Endothelial cell of umbilical vein (primary cell): ENCODE results near the gene USH2A. TPM values are rescaled to one million over a fixed set of nuclear protein-coding genes. Genes with fewer than 3 reads are reported as not detected.

Experiments used
- BruUV-seq: library from RNA; stranded (reverse); fragments of 400-500 nt; replicated peaks from 2 replicates; lab custom pipeline; 2021; lab: Mats Ljungman, UMichigan
- CTCF ChIA-PET: fragments of 300-600, 350-600 bp; sonication (Branson Sonifier 250); formaldehyde crosslinking; loops from one replicate; lab custom pipeline; 2021; ENCODE audit warnings: antibody characterized with exemption, inconsistent platforms; lab: Charles Lee
- POLR2A ChIA-PET: fragments of 300-600, 350-600 bp; sonication (Branson Sonifier 250); formaldehyde crosslinking; loops from one replicate; lab custom pipeline; 2021; ENCODE audit warnings: antibody characterized with exemption, inconsistent platforms; lab: Charles Lee
- DNase-seq: peaks from one replicate; pipeline ENCODE4 v3.0.0-alpha.2; 2011; ENCODE audit warnings: low read depth, low spot score
- FAIRE-seq: peaks from 2 replicates; lab custom pipeline; 2011; peaks lifted over from hg19 to GRCh38; lab: Jason Lieb, UNC
- H2AFZ ChIP-seq: 2 replicates; pipeline ENCODE4 v1.6.0; 2012; ENCODE audit warnings: low read depth, low read length, control low read depth, inconsistent platforms
- H3K27ac ChIP-seq: 2 replicates; pipeline ENCODE4 v1.5.1; 2011; ENCODE audit warnings: low read depth, mild to moderate bottlenecking, control low read depth, low read length, moderate library complexity; ENCODE audit not compliant: insufficient read depth
- H3K27me3 ChIP-seq, 2 experiments: 2 replicates each; pipeline versions ENCODE4 v1.6.0 to v1.6.1; 2011; ENCODE audit warnings: low read length in 2 of 2, mixed read lengths in 1 of 2; ENCODE audit not compliant: control insufficient read depth in 2 of 2, insufficient read depth in 2 of 2
- H3K36me3 ChIP-seq, 2 experiments: 2 replicates in 1 of 2; 3 replicates in 1 of 2; pipeline ENCODE4 v1.5.1; 2011; ENCODE audit warnings: low read length in 2 of 2, mild to moderate bottlenecking in 1 of 2, moderate library complexity in 1 of 2; ENCODE audit not compliant: control insufficient read depth in 2 of 2, insufficient read depth in 2 of 2; ENCODE audit errors: extremely low read depth in 1 of 2
- H3K4me1 ChIP-seq: 3 replicates; pipeline ENCODE4 v1.5.1; 2011; ENCODE audit warnings: mild to moderate bottlenecking, low read length; ENCODE audit not compliant: control insufficient read depth, insufficient read depth; ENCODE audit errors: extremely low read depth
- H3K4me2 ChIP-seq: 2 replicates; pipeline ENCODE4 v1.6.1; 2011; ENCODE audit warnings: low read length, control low read depth, mixed read lengths; ENCODE audit not compliant: insufficient read depth
- H3K4me3 ChIP-seq, 3 experiments: fragments of 200-600 bp in 1 of 3; sonication (generic), shearing (Covaris generic) in 1 of 3; replicated peaks in 1 of 3; 2 replicates each; pipeline ENCODE4 v1.5.1; 2011 to 2016; ENCODE audit warnings: control low read depth in 3 of 3, low read length in 3 of 3, mild to moderate bottlenecking in 2 of 3, inconsistent platforms in 1 of 3, low read depth in 1 of 3, moderate library complexity in 1 of 3; ENCODE audit not compliant: insufficient read depth in 1 of 3
- H3K79me2 ChIP-seq: 2 replicates; pipeline ENCODE4 v1.6.0; 2012; ENCODE audit warnings: low read length, inconsistent platforms; ENCODE audit not compliant: control insufficient read depth, insufficient read depth
- H3K9ac ChIP-seq: replicated peaks from 2 replicates; pipeline ENCODE3; 2011; ENCODE audit warnings: low read length, control low read depth; ENCODE audit not compliant: insufficient read depth; ENCODE audit errors: extremely low read depth
- H3K9me1 ChIP-seq: replicated peaks from 3 replicates; pipeline ENCODE4 v1.6.0; 2011; ENCODE audit warnings: mild to moderate bottlenecking, low read length; ENCODE audit not compliant: control insufficient read depth, insufficient read depth; ENCODE audit errors: extremely low read depth
- H3K9me3 ChIP-seq: replicated peaks from 2 replicates; pipeline ENCODE4 v1.5.1; 2012; ENCODE audit warnings: low read length, inconsistent platforms; ENCODE audit not compliant: control insufficient read depth, insufficient read depth
- H4K20me1 ChIP-seq: replicated peaks from 2 replicates; pipeline ENCODE3; 2011; ENCODE audit warnings: mild to moderate bottlenecking, low read length; ENCODE audit not compliant: control insufficient read depth, insufficient read depth; ENCODE audit errors: extremely low read depth
- EZH2 ChIP-seq: IDR thresholded peaks from 2 replicates; pipeline ENCODE4 v1.6.1; 2012; ENCODE audit warnings: borderline replicate concordance, low read depth, mild to moderate bottlenecking, moderate library complexity, low read length, inconsistent platforms; ENCODE audit not compliant: severe bottlenecking
- FOS ChIP-seq: IDR thresholded peaks from 2 replicates; pipeline ENCODE4 v1.6.1; 2011; ENCODE audit warnings: mild to moderate bottlenecking, low read length, moderate library complexity, borderline replicate concordance; ENCODE audit not compliant: insufficient read depth
- GATA2 ChIP-seq: IDR thresholded peaks from 2 replicates; pipeline ENCODE4 v1.7.0; 2011; ENCODE audit warnings: low read depth, mild to moderate bottlenecking, moderate library complexity, mixed read lengths, low read length; ENCODE audit not compliant: insufficient read length, insufficient read depth
- JUN ChIP-seq: IDR thresholded peaks from 2 replicates; pipeline ENCODE4 v1.6.1; 2011; ENCODE audit warnings: borderline replicate concordance, low read depth; ENCODE audit not compliant: insufficient read length, insufficient read depth
- MAX ChIP-seq: IDR thresholded peaks from 2 replicates; pipeline ENCODE4 v1.6.1; 2011; ENCODE audit not compliant: insufficient read depth, insufficient read length
- MYC ChIP-seq: IDR thresholded peaks from one replicate; pipeline ENCODE4 v1.6.1; 2011; ENCODE audit warnings: mild to moderate bottlenecking, low read depth, low read length
- POLR2A ChIP-seq: IDR thresholded peaks from 2 replicates; pipeline ENCODE4 v1.6.1; 2012; ENCODE audit warnings: low read depth, mild to moderate bottlenecking, control low read depth, low read length
- POLR2AphosphoS5 ChIP-seq: IDR thresholded peaks from 2 replicates; pipeline ENCODE4 v1.6.1; 2012; ENCODE audit warnings: low read depth, mild to moderate bottlenecking, control low read depth, low read length, moderate library complexity; ENCODE audit not compliant: insufficient read depth
- dilution Hi-C: fragments of 300-500 bp; cut with MboI; formaldehyde crosslinking; loops from one replicate; pipeline ENCODE4 v1.15.0; 2019; ENCODE audit warnings: low sequenced_read_pairs; ENCODE audit not compliant: extremely low pct_ligation_motif_present
- intact Hi-C: fragments of 100-400 bp; cut with micrococcal nuclease; formaldehyde crosslinking; loops from one replicate; pipeline ENCODE4 v1.10.0; 2022
- polyA plus RNA-seq, 4 experiments: library from polyadenylated mRNA; depleted of rRNA in 3 of 4; stranded (reverse) in 3 of 4; unstranded in 1 of 4; fragments of >200 nt; gene quantifications; 2 replicates each; pipeline versions ENCODE4 v1.2.1 to v1.2.3, GENCODE V29; 2011 to 2012; ENCODE audit warnings: missing spikeins in 1 of 4
- total RNA-seq: library from RNA; stranded (reverse); gene quantifications from 2 replicates; pipeline ENCODE4 v1.2.3, GENCODE V29; 2021
- TF ChIP-seq, protein P1 (sequence below), 2 donors: IDR thresholded peaks; 1 replicate in 1 of 2; 2 replicates in 1 of 2; pipeline ENCODE4 v1.5.1; 2011; ENCODE audit warnings: low read length in 2 of 2, mild to moderate bottlenecking in 2 of 2, moderate library complexity in 2 of 2, control low read depth in 1 of 2, inconsistent platforms in 1 of 2, low read depth in 1 of 2; ENCODE audit not compliant: insufficient read depth in 1 of 2; ENCODE audit errors: extremely low read depth in 1 of 2

Gene USH2A
- total and polyA plus RNA-seq, 2 donors (not counting 3 experiments of a cell fraction or from before 2014, with no cell fraction given): not detected

- no peak overlapping the region for H2AFZ ChIP-seq
- no peaks in the 10 kb centered on the region for H3K4me1 ChIP-seq
- H3K4me3 ChIP-seq: no peak overlapping the region
- no peak overlapping the region for H3K27ac ChIP-seq
- H3K79me2 ChIP-seq: no peaks in the 10 kb centered on the region
- peaks cover 3% of the 10 kb centered on the region for H3K9me3 ChIP-seq
- dilution Hi-C loops (no loop called here), intact Hi-C loops (no loop called here)
- no peak overlapping the region for H3K9ac ChIP-seq
- ChIA-PET CTCF (no interaction called here), POLR2A (no interaction called here)
- H3K4me2 ChIP-seq: no peak overlapping the region
- no peaks in the 10 kb centered on the region for H3K27me3 ChIP-seq
- DNase-seq (no peak), FAIRE-seq (no peak)
- no TSS peak for BruUV-seq
- no peaks in the 10 kb centered on the region for H4K20me1 ChIP-seq
- H3K9me1 ChIP-seq: no peaks in the 10 kb centered on the region
- H3K36me3 ChIP-seq: no peaks in the 10 kb centered on the region
- no peak for TF ChIP-seq JUN
- TF ChIP-seq FOS: no peak
- TF ChIP-seq MAX: no peak
- TF ChIP-seq POLR2AphosphoS5: no peak
- no peak for TF ChIP-seq POLR2A
- TF ChIP-seq, protein P1, sequence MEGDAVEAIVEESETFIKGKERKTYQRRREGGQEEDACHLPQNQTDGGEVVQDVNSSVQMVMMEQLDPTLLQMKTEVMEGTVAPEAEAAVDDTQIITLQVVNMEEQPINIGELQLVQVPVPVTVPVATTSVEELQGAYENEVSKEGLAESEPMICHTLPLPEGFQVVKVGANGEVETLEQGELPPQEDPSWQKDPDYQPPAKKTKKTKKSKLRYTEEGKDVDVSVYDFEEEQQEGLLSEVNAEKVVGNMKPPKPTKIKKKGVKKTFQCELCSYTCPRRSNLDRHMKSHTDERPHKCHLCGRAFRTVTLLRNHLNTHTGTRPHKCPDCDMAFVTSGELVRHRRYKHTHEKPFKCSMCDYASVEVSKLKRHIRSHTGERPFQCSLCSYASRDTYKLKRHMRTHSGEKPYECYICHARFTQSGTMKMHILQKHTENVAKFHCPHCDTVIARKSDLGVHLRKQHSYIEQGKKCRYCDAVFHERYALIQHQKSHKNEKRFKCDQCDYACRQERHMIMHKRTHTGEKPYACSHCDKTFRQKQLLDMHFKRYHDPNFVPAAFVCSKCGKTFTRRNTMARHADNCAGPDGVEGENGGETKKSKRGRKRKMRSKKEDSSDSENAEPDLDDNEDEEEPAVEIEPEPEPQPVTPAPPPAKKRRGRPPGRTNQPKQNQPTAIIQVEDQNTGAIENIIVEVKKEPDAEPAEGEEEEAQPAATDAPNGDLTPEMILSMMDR (IDR thresholded peaks at IDR 0.05; ENCODE audit: extremely low read depth in 1 of 2, insufficient read depth in 1 of 2, low read depth in 1 of 2, low read length in 2 of 2): no peak
- TF ChIP-seq MYC: no peak
- TF ChIP-seq GATA2: no peak
- TF ChIP-seq EZH2: no peak
Observed at GRCh38 chr1:216258856-216259255, 164.4 kb downstream of the USH2A start.
